Naive B cell (primary cell): ENCODE results near the gene ARAP3. TPM values are rescaled to one million over a fixed set of nuclear protein-coding genes. Genes with fewer than 3 reads are reported as not detected.

ENCODE experiments used
- ATAC-seq, 2 donors: fragments of 150-1000 bp; cut with Tn5 transposase; 2 replicates each; pipeline ENCODE4 v1.10.0; 2021; ENCODE audit warnings: low read depth in 2 of 2, mild to moderate bottlenecking in 2 of 2, moderate library complexity in 2 of 2
- DNase-seq: peaks from one replicate; pipeline ENCODE4 v3.0.0; 2022
- H3K27ac Mint-ChIP-seq, 6 donors: one replicate each; pipeline ENCODE4 v1.8.0; 2020 to 2022; ENCODE audit warnings: mild to moderate bottlenecking in 6 of 6, mixed read lengths in 6 of 6, moderate library complexity in 5 of 6, inconsistent platforms in 2 of 6
- H3K27me3 Mint-ChIP-seq, 3 donors: one replicate each; pipeline ENCODE4 v1.8.0; 2021 to 2022; ENCODE audit warnings: mixed read lengths in 3 of 3, mild to moderate bottlenecking in 1 of 3
- H3K36me3 Mint-ChIP-seq, 2 donors: one replicate each; pipeline ENCODE4 v1.8.0; 2020 to 2022; ENCODE audit warnings: mixed read lengths in 2 of 2, inconsistent platforms in 1 of 2, mild to moderate bottlenecking in 1 of 2
- H3K4me1 Mint-ChIP-seq, 3 donors: one replicate each; pipeline ENCODE4 v1.8.0; 2020 to 2022; ENCODE audit warnings: mixed read lengths in 3 of 3, inconsistent platforms in 1 of 3, mild to moderate bottlenecking in 1 of 3, moderate library complexity in 1 of 3
- H3K4me3 Mint-ChIP-seq, 8 donors: one replicate each; pipeline ENCODE4 v1.8.0; 2020 to 2022; ENCODE audit warnings: mild to moderate bottlenecking in 8 of 8, mixed read lengths in 8 of 8, moderate library complexity in 8 of 8, inconsistent platforms in 2 of 8
- H3K9me3 Mint-ChIP-seq, 7 donors: one replicate each; pipeline ENCODE4 v1.8.0; 2020 to 2022; ENCODE audit warnings: mixed read lengths in 7 of 7, mild to moderate bottlenecking in 5 of 7, inconsistent platforms in 2 of 7, moderate library complexity in 1 of 7
- polyA plus RNA-seq, 6 donors: library from polyadenylated mRNA; unstranded; fragments of 300-500 nt; fragmentation: Illumina TruSeq; gene quantifications; one replicate each; pipeline ENCODE4 v1.2.3, GENCODE V29; 2021; ENCODE audit warnings: low read depth in 6 of 6

ARAP3 gene
- polyA plus RNA-seq, 6 donors from 2014 or later = not detected

DNA sequence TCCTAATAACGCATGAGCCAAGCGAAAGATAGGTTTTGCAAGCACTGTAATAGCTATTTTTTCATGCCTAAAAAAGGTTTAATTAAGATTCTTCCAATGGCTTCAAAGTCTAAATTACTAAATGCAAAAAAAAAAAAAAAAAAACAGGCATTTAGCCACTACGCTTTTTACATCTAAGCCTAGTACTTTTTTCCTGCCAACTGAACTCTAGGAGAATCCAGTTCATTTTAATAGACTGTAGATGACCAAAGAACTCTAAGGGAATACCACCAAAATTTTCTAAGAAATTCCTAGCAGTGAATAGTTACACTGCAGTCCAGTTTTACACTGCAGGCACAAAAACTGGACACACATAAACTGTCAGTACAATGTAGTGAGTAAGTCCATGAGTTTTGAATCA is 73.0 kb downstream of the ARAP3 start:
- no peak overlapping the region for H3K4me3 Mint-ChIP-seq

DNA sequence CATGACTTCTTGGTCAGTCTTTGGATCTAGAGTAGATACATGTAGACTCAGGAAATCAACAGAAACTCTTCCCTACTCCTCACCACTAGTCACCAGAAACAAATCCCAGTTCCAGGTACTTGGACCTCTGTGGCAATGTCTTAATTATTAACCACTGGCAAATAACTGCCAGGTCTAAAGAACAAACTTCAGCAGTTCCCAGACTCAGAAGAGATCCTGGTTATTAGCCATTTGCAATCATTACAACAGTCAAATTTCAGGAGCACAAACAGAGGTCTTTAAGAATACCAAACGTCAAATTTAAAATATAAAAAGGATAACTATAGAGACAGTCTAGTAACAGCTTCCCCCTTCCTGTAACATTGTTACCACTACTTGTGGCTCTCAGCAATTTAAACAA is 73.5 kb downstream of the ARAP3 start:
- Mint-ChIP-seq H3K4me3 (no peak overlapping the region), H3K27ac (peak overlapping the region; percentile 49 to 81 (median 70)), H3K36me3 (peaks cover 0 to 8% of the 10 kb centered on the region in 2 donors), H3K27me3 (no peaks in the 10 kb centered on the region), H3K4me1 (peaks cover 52 to 81% (median 74%) of the 10 kb centered on the region in 3 donors), H3K9me3 (no peaks in the 10 kb centered on the region)
- DNase-seq (no peak), ATAC-seq (no peak)

More for the DNA sequence above, 73.0 kb downstream of the ARAP3 start:
- H3K9me3 Mint-ChIP-seq = no peaks in the 10 kb centered on the region
- no peak overlapping the region for H3K27ac Mint-ChIP-seq
- H3K27me3 Mint-ChIP-seq = no peaks in the 10 kb centered on the region
- DNase-seq (no peak), ATAC-seq (no peak)
- H3K4me1 Mint-ChIP-seq = peaks cover 49 to 81% (median 73%) of the 10 kb centered on the region in 3 donors
- peaks cover 0 to 8% of the 10 kb centered on the region in 2 donors for H3K36me3 Mint-ChIP-seq

DNA sequence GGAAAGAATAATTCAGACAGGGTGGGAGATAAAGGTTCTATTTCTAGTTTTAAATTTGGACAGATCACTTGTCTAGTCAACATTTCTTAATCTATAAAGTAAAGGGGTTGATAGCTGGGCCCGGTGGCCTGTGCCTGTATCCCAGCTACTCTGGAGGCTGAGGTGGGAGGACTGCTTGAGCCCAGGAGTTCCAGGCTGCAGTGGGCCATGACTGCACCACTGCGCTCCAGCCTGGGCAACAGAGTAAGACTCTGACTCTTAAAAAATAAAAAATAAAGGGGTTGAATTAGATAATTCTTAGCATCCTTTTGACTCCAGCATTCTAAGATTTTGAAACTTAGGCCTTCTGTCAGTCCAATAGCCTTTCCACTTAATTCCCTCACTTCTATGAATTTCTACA is 74.0 kb downstream of the ARAP3 start:
- peaks cover 0 to 8% of the 10 kb centered on the region in 2 donors for H3K36me3 Mint-ChIP-seq
- DNase-seq (no peak), ATAC-seq (no peak)
- H3K4me3 Mint-ChIP-seq = peak overlapping the region in 2 of 8 donors; percentile 9 to 15
- peaks cover 49 to 76% (median 70%) of the 10 kb centered on the region in 3 donors for H3K4me1 Mint-ChIP-seq
- H3K27me3 Mint-ChIP-seq = no peaks in the 10 kb centered on the region
- H3K27ac Mint-ChIP-seq = peak overlapping the region in 5 of 6 donors; percentile 69 to 94 (median 73)
- H3K9me3 Mint-ChIP-seq = no peaks in the 10 kb centered on the region

DNA sequence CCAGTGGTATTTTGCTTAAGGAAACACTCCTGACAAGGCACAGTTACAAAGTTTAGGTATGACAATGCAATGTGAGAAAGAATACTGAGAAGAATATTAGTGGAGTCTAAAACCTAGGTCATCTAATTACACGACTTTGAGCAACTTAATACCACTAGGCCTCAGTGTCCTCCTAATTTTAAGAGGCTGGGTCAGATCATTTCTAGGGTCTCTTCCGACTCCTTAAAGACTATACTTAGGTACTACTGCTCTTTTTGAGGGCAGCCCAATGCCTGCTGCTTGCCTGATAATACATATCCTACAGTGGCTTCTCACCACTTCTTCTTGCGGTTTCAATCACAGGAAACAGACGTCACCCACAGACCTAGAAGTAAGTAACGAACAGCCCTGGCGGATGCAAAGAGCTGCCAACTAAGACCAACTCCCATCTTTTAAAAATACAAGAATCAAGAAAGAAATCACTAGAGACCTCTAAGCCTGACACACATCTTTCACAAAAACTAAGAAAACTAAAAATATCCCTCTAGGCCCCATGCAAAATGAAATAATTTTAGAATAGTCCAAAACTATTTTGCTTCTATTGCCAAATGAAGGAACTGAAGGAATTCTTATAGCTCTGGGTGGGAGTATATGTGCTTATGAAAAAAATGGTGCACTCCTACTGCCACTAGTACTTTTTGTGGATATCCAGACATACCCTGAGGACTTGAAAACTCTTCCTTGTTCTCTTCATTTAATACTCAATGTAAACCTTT is 76.3 kb downstream of the ARAP3 start:
- H3K9me3 Mint-ChIP-seq = no peaks in the 10 kb centered on the region
- no peaks in the 10 kb centered on the region for H3K27me3 Mint-ChIP-seq
- H3K27ac Mint-ChIP-seq = peak overlapping the region; percentile 57 to 94 (median 82)
- ATAC-seq = peak; percentile 100
- H3K36me3 Mint-ChIP-seq = no peaks in the 10 kb centered on the region
- DNase-seq = peak; percentile 80
- peak overlapping the region; percentile 6 to 82 (median 66) for H3K4me3 Mint-ChIP-seq
- H3K4me1 Mint-ChIP-seq = peaks cover 49 to 69% (median 55%) of the 10 kb centered on the region in 3 donors

DNA sequence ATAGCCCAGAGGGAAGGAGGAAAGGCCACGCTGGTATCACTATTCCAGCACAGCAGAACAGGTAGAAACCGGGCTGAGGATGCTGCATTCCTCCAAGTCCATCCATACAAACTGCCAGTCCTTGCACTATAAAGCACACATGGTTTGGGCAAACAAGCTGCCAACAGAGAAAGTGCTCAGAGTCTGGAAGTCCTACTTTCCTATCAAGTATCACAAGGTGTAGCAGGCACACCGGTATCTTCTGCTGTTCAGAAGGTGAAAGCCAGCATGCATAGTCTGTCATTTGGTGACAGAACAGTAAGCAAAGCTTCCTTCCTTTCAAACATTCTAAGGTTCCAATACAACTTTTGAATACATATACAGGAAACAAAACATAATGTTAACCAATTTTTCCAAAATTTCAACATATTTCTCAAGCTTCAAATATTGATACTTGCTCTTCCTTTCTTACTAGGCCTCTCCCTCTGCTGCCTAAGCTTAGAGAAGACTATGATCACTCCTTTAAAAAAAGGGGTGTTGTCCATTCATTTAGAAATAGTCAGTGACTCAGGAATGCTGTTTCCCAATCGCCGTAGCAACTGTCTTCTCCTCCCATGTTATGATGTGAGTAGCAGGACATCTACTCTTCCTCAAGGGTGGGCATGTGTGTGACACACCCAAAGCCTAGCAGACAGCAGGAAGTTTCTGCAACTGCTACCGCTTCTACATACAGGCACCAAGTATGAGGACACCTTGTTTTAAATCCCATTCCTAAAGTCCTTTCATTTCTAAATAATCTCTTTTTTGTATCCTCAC is 77.9 kb downstream of the ARAP3 start:
- ATAC-seq = no peak
- no peaks in the 10 kb centered on the region for H3K27me3 Mint-ChIP-seq
- peaks cover 56 to 77% (median 62%) of the 10 kb centered on the region in 3 donors for H3K4me1 Mint-ChIP-seq

More for the DNA sequence above, 77.9 kb downstream of the ARAP3 start:
- DNase-seq = peak; percentile 15
- Mint-ChIP-seq H3K9me3 (no peaks in the 10 kb centered on the region), H3K27ac (peak overlapping the region; percentile 72 to 92 (median 91)), H3K36me3 (no peaks in the 10 kb centered on the region), H3K4me3 (peak overlapping the region in 7 of 8 donors; percentile 54 to 77 (median 69))

Other genes starting within 250 kb of the ARAP3 start
- gene PCDHGC3, start 206.3 kb downstream of the ARAP3 start, polyA plus RNA-seq = under 1 TPM in 3 of 6 donors, not detected in 3; 0.35 to 0.86 (median 0.61) TPM
- not detected for gene PCDHGC4, start 197.2 kb downstream of the ARAP3 start, polyA plus RNA-seq
- not detected for gene PCDHGC5, start 193.1 kb downstream of the ARAP3 start, polyA plus RNA-seq
- gene DIAPH1, start 63.2 kb downstream of the ARAP3 start, polyA plus RNA-seq = 10 to 100 TPM; 29.5 to 54.9 (median 45.9) TPM
- gene HDAC3, start 45.4 kb downstream of the ARAP3 start, polyA plus RNA-seq = 100 to 1,000 TPM in 3 of 6 donors, 10 to 100 TPM in 3; 88.0 to 173 (median 99.5) TPM
- gene RELL2, start 45.2 kb downstream of the ARAP3 start, polyA plus RNA-seq = 1 to 10 TPM; 1.3 to 3.8 (median 2.3) TPM
- 10 to 100 TPM in 2 of 6 donors, 1 to 10 TPM in 4; 4.9 to 12.1 (median 8.2) TPM for gene FCHSD1, start 30.8 kb downstream of the ARAP3 start, polyA plus RNA-seq
- not detected for gene PCDH1, start 196.2 kb upstream of the ARAP3 start, polyA plus RNA-seq
- gene DELE1, start 241.6 kb upstream of the ARAP3 start, polyA plus RNA-seq = 10 to 100 TPM; 39.1 to 51.1 (median 44.1) TPM